HG03469 (cell line): ENCODE data around the gene AMIGO3.
"Not testable (repeated sequence)": the region's sequence is repeated elsewhere in the genome, so short reads cannot be mapped to it uniquely, and the experiment has no call there.

Experiments
- ATAC-seq: cut with Tn5 transposase; IDR thresholded peaks from one replicate; pipeline ENCODE4 v1.9.1; 2021; ENCODE audit warnings: mild to moderate bottlenecking, moderate library complexity, moderate number of reproducible peaks; ENCODE audit not compliant: unreplicated experiment

Gene AMIGO3

GRCh38 chr3:49719214-49719884 lies at the start of gene AMIGO3:
Gene AMIGO3 (minus strand): TSS chr3:49719684. CDS start chr3:49719465, 219 bp downstream.
- no peak for ATAC-seq

- ATAC-seq = no peak
Measured at GRCh38 chr3:49763981-49764380, 44.5 kb upstream of the AMIGO3 start.

DNA sequence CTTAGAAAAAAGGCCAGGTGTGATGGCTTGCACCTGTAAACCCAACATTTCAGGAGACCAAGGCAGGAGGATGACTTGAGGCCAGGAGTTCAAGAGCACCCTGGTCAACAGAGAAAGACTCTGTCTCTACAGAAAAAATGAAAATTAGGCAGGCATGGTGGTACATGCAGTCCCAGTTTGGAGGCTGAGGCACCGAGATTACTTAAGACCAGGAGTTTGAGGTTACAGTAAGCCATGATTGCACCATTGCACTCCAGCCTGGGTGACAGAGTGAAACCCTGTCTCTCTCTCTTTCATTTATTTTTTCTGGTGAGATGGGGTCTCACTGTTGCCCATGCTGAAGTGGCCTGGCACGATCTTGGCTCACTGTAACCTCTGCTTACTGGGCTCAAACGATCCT lies 42.2 kb upstream of the AMIGO3 start:
- ATAC-seq = no peak

GRCh38 chr3:49759226-49759625 lies 39.7 kb upstream of the AMIGO3 start:
- no peak for ATAC-seq

DNA sequence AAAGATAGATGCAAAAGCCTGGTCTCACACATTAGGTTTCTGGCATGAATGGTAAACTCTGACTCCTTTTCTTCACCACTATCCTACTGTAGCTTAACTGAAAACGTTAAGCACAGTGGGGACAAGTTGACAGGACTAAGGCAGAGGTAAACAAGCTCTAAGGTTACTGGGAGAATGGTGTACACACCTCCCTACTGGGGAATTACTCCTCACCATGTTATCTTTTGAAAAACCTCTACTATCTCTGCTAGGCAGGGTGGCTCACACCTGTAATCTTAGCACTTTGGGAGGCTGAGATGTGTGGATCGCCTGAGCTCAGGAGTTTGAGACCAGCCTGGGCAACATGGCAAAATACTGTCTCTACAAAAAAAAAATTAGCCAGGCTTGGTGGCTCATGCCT lies 37.7 kb upstream of the AMIGO3 start:
- no peak for ATAC-seq

DNA sequence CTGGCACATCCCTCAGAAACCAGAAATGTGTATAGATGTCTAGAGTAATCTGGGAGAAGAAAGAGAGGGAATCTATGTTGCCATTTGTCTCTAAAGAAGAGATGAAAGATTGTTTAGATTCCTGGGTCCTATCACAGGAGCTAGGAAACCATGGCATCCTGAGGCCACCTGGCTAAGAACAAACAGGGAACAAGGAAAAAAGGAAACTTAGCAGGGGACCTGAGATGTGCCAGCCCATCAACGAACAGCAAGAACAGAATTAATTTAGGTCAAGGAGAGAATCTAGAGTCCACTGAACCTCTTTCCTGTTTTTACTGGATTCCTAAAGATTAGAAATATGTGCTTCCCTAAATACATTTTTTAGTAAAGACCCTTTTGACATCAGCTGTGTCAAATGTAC lies 36.6 kb upstream of the AMIGO3 start:
- ATAC-seq = no peak

DNA sequence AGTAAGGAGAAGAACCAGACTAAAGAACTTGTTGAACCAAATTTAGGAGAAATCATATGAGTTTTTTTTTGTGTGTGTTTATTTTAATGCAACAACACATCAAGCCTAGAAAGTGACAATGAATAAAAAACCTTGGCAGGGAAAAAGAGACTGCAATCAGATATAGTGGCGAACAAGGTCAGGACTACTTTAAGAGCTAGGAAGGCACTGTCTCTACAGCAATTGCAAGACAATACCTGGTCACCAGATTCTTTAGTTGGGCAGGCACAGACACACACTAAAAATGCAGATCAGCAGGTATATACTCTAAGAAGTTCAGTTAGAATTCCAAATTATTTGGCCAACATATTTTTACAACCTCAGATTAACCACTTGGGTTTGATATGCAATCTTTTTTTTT lies 35.1 kb upstream of the AMIGO3 start:
- ATAC-seq = no peak

GRCh38 chr3:49751501-49751900 lies 32.0 kb upstream of the AMIGO3 start:
- ATAC-seq = no peak

- no peak for ATAC-seq
Measured at GRCh38 chr3:49750056-49750455, 30.6 kb upstream of the AMIGO3 start.

DNA sequence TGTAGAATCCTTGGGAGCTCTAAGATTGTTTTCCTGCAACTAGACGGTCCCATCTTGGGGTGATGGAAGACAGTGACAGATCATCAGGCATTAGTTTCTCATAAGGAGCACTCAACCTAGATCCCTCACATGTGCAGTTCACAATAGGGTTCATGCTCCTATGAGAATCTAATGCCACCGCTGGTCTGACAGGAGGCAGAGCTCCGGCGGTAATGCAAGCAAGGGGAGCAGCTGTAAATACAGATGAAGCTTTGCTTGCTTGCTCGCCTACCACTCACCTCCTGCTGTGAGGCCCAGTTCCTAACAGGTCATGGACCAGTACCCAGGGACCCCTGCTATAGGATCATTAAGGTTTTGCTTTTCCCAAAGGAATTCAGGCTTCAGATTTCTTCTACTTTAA lies 29.4 kb upstream of the AMIGO3 start:
- not testable (repeated sequence) for ATAC-seq

DNA sequence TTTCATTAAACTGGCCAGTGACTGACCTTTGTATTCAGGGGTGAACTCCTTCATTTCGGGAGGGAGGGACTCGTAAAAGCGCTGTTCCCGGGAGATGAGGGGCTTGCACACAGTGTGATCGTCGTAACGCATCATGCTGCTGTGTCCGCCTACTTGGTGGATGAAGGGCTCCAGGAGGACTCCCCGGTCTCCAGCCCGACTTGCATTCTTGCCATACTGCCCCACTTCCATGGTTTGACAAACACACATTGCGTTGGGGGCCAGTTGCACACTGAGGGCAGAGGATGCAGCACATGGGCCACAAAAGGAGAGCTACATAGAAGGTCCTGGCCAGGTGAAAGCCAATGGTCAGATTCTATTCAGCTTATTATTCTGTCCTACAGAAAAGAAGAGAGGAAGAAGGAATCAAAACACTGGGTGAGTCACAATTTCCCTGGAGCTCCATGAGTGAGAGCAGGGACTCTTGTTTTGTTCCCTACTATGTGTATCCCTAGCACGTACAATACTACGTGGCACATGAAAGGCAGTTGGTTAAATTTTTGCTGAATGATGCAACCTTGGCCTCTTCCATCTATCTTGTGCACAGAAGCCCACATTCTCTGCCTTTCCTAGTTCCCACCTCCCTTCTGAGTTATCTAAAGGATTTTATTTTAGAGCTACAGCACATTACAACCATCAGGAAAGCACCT lies 28.5 kb upstream of the AMIGO3 start:
- no peak for ATAC-seq

DNA sequence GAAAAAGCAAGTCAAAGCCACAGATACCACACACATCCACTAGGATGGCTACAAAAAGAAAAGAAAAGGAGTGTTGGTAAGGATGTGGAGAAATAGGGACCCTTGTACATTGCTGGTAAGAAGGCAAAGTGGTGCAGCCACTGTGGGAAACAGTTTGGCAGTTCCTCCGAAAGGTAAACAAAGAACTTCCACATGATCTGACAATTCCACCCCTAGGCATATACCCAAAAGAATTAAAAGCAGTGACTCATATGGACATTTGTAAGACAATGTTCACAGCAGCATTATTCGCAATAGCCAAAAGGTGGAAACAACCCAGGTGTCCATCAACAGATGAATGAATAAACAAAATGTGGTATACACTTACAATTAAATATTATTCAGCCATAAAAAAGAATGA lies 26.5 kb upstream of the AMIGO3 start:
- no peak for ATAC-seq

- ATAC-seq = no peak
Measured at GRCh38 chr3:49740427-49740826, 20.9 kb upstream of the AMIGO3 start.

DNA sequence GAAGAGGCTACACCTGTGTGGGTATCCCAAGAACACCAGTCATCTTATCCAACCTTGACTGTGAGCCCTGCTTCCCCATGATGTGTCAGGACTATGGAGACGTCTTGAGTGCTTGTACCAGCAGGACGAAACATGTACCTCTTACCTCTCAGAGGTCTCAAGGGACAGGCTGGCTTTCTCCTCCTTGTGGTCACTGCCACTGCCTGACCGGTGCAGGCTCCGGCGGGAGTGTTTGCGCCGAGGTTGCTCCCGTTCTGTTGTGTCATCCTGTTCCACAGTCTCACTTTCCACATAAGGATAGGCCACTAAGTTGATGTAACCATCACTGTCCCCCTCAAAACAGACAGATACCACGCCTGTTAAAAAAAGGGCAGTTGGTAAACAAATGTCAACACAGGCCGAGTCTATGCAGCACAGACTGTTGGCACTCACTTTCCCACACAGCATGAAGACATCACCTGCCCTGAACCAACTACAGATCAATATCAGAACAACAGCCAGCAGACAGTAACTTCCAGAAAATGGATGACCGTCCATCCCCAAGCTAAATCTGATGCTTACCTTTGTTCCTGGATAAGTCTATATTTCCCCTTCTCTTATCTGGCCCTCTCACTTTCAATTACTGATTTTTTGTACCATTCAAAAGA lies 18.7 kb upstream of the AMIGO3 start:
- no peak for ATAC-seq

DNA sequence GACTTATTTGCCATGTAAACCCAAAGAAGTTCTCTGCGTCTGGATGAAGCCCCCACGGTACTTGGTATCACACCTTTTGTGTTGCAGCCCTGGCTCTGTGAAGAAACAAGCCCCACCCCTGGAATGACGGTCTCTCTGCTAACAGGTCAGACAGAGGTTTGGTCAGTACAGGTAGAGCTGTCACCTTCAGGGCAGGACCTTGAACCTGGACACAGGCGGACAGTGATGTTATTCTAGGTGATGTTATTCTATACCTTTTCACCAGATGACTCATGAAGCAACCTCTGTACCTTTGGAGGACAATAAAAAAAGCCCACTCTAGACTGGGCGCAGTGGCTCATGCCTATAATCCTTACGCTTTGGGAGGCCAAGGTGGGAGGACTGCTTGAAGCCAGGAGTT lies 15.3 kb upstream of the AMIGO3 start:
- no peak for ATAC-seq

- no peak for ATAC-seq
Measured at GRCh38 chr3:49733551-49733950, 14.1 kb upstream of the AMIGO3 start.

- ATAC-seq = no peak
Measured at GRCh38 chr3:49732597-49732996, 13.1 kb upstream of the AMIGO3 start.

GRCh38 chr3:49729966-49730609 lies 10.6 kb upstream of the AMIGO3 start:
- ATAC-seq = no peak

DNA sequence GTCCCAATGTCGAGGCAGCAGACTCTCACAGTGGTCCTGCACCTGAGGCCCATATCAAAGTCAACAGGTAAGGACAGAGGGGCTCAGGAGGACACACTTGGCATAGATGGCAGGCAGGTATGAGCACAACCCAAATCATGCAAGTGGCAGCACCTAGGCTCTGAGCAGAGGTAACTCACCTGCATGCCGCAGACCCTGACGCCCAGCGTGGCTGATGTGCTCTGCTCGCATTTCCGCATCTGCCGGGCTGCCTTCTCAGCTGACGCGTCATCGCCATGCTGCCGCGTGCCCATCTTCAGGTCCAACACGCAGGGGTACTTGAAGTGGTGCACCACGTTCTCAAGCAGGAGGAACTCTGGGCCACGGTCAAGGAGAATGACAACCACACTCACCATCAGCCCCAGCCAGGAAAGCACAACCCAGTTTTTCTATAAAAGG lies 8.5 kb upstream of the AMIGO3 start:
- no peak for ATAC-seq

DNA sequence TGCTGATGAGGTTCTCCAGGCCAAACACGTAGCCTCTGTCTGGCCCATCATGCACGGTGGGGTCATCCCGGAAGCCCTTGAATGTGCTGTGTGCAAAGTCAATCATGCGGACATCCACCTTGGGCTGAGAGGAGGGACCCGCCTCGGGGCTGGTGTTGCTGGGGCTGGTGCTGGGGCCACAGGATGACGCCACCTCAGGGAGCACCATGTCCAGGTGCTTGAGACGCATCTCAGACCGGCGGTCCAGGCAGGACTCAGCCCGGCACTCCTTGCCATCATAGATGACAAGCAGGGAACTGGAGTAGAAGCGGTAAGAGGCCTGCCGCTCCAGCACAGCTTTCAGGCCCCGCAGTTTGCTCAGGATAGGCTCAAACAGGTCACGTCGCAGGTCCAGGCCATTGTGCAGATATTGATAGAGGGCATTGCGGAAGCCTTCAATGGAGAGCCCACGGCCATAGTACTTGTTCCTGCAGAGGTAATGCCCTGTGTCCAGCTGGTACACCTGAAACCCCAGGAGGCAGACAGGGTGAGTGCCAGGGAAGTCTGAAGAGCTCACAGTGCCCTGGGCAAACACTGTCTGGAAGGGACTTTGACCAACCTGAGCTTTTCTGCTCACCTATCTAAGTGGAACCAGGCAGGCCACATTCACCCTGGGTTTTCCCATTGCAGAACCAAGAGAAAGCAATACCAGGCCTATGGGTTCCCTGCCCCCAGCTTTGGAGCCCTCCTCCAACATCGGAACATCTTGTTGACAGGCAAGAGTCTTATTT lies 7.9 kb upstream of the AMIGO3 start:
- ATAC-seq = no peak
